DMS153 treated with DMSO at 0.1 percent for 48 hours (cell line): ENCODE data around the gene PXT1.

Experiments used
- DNase-seq: peaks from one replicate; lab custom pipeline; 2025; ENCODE audit not compliant: unreplicated experiment; lab: John Stamatoyannopoulos, UW

Gene PXT1

GRCh38 chr6:36347621-36348020, 95.0 kb downstream of the PXT1 start:
- no peak for DNase-seq

GRCh38 chr6:36346486-36347273, 96.0 kb downstream of the PXT1 start:
- no peak for DNase-seq

GRCh38 chr6:36345681-36346466, 96.8 kb downstream of the PXT1 start:
- no peak for DNase-seq

- DNase-seq = no peak
These were observed 99.5 kb downstream of the PXT1 start for GRCh38 chr6:36343109-36343680.

- peak; percentile 4 for DNase-seq
These were observed 101.8 kb downstream of the PXT1 start for GRCh38 chr6:36340618-36341454.
